Uterus (tissue), 2 donors: ENCODE data around the gene CYB561.

Source experiments
- CTCF ChIP-seq, 4 experiments: fragments of 200-600 bp in 2 of 4; fragments of 450-650 bp in 2 of 4; sonication (generic) in 2 of 4; IDR thresholded peaks; one replicate each; pipeline ENCODE4 v1.5.1; 2016 to 2019; ENCODE audit warnings: antibody characterized with exemption in 4 of 4, mild to moderate bottlenecking in 2 of 4, moderate library complexity in 1 of 4
- POLR2A ChIP-seq, 2 donors: fragments of 450-650 bp; IDR thresholded peaks; one replicate each; pipeline ENCODE4 v1.6.1; 2016; ENCODE audit warnings: antibody characterized with exemption in 2 of 2, mild to moderate bottlenecking in 1 of 2, moderate library complexity in 1 of 2

GRCh38 chr17:63395075-63395805 is 50.9 kb downstream of the CYB561 start:
- TF ChIP-seq CTCF (IDR thresholded peaks at IDR 0.05) (no peak), POLR2A (IDR thresholded peaks at IDR 0.05) (no peak)
